Liver (tissue), 9 donors: ENCODE measurements around the gene RDH12. TPM values are rescaled to one million over a fixed set of nuclear protein-coding genes. Genes with fewer than 3 reads are reported as not detected.
"Not testable (repeated sequence)": the region's sequence is repeated elsewhere in the genome, so short reads cannot be mapped to it uniquely, and the experiment has no call there.

Experiments
- DNase-seq: peaks from one replicate; pipeline ENCODE4 v3.0.0-alpha.2; 2017; ENCODE audit warnings: low spot score
- H3K27ac ChIP-seq, 2 donors: one replicate each; pipeline ENCODE4 v1.7.0; 2013; ENCODE audit warnings: inconsistent platforms in 2 of 2, low read length in 2 of 2, control low read depth in 1 of 2, low read depth in 1 of 2, mild to moderate bottlenecking in 1 of 2
- H3K27me3 ChIP-seq, 4 donors: one replicate each; pipeline versions ENCODE4 v1.6.1 to v1.7.0; 2013; ENCODE audit warnings: low read length in 3 of 4, inconsistent platforms in 1 of 4, mild to moderate bottlenecking in 1 of 4, moderate library complexity in 1 of 4; ENCODE audit not compliant: control insufficient read depth in 4 of 4, insufficient read depth in 4 of 4
- H3K36me3 ChIP-seq, 4 donors: one replicate each; pipeline versions ENCODE4 v1.6.1 to v1.7.0; 2013; ENCODE audit warnings: low read length in 3 of 4, mild to moderate bottlenecking in 3 of 4, low read depth in 1 of 4, moderate library complexity in 1 of 4; ENCODE audit not compliant: control insufficient read depth in 4 of 4, insufficient read depth in 3 of 4
- H3K4me1 ChIP-seq, 4 donors: one replicate each; pipeline versions ENCODE4 v1.6.1 to v1.7.0; 2013; ENCODE audit warnings: low read length in 3 of 4, mild to moderate bottlenecking in 3 of 4, moderate library complexity in 1 of 4; ENCODE audit not compliant: control insufficient read depth in 4 of 4, insufficient read depth in 4 of 4
- H3K4me3 ChIP-seq, 3 donors: one replicate each; pipeline versions ENCODE4 v1.6.1 to v1.7.0; 2013; ENCODE audit warnings: low read length in 3 of 3, control low read depth in 1 of 3, low read depth in 1 of 3, mild to moderate bottlenecking in 1 of 3
- H3K9ac ChIP-seq, 2 donors: one replicate each; pipeline ENCODE4 v1.7.0; 2013; ENCODE audit warnings: low read length in 2 of 2, mild to moderate bottlenecking in 2 of 2, moderate library complexity in 2 of 2, control low read depth in 1 of 2, low read depth in 1 of 2
- H3K9me3 ChIP-seq, 4 donors: one replicate each; pipeline versions ENCODE4 v1.6.1 to v1.7.0; 2013; ENCODE audit warnings: low read length in 3 of 4; ENCODE audit not compliant: control insufficient read depth in 4 of 4
- ATF3 ChIP-seq: IDR thresholded peaks from 2 replicates; pipeline ENCODE4 v1.6.1; 2016; ENCODE audit warnings: antibody characterized with exemption
- EGR1 ChIP-seq, 2 donors: IDR thresholded peaks; 2 replicates each; pipeline ENCODE4 v1.6.1; 2016 to 2018; ENCODE audit warnings: antibody characterized with exemption in 2 of 2, low read depth in 2 of 2
- FOXA1 ChIP-seq: IDR thresholded peaks from 2 replicates; pipeline ENCODE4 v1.6.1; 2016; ENCODE audit warnings: antibody characterized with exemption
- FOXA2 ChIP-seq: IDR thresholded peaks from 2 replicates; pipeline ENCODE4 v1.6.1; 2016; ENCODE audit warnings: antibody characterized with exemption
- GABPA ChIP-seq, 2 donors: IDR thresholded peaks in 1 of 2; conservative IDR thresholded peaks in 1 of 2; 2 replicates each; pipeline ENCODE4 v1.6.1; 2016; ENCODE audit warnings: antibody characterized with exemption in 2 of 2, mild to moderate bottlenecking in 1 of 2, moderate library complexity in 1 of 2
- HNF4A ChIP-seq, 2 donors: conservative IDR thresholded peaks; 2 replicates each; pipeline ENCODE4 v1.6.1; 2016; ENCODE audit warnings: antibody characterized with exemption in 2 of 2, mild to moderate bottlenecking in 2 of 2
- HNF4G ChIP-seq: IDR thresholded peaks from 2 replicates; pipeline ENCODE4 v1.6.1; 2016; ENCODE audit warnings: antibody characterized with exemption
- JUND ChIP-seq, 2 donors: IDR thresholded peaks; 2 replicates each; pipeline ENCODE4 v1.6.1; 2016; ENCODE audit warnings: antibody characterized with exemption in 2 of 2
- MAX ChIP-seq: IDR thresholded peaks from 2 replicates; pipeline ENCODE4 v1.6.1; 2016; ENCODE audit warnings: antibody characterized with exemption
- NR2F2 ChIP-seq: IDR thresholded peaks from 2 replicates; pipeline ENCODE4 v1.6.1; 2016; ENCODE audit warnings: antibody characterized with exemption
- RAD21 ChIP-seq, 2 donors: IDR thresholded peaks; 2 replicates each; pipeline ENCODE4 v1.6.1; 2016; ENCODE audit warnings: antibody characterized with exemption in 2 of 2, mild to moderate bottlenecking in 2 of 2
- REST ChIP-seq: IDR thresholded peaks from 2 replicates; pipeline ENCODE4 v1.6.1; 2016; ENCODE audit warnings: antibody characterized with exemption, mild to moderate bottlenecking
- RXRA ChIP-seq, 2 donors: IDR thresholded peaks; 2 replicates each; pipeline ENCODE4 v1.6.1; 2017 to 2018; ENCODE audit warnings: antibody characterized with exemption in 2 of 2, mild to moderate bottlenecking in 1 of 2
- SP1 ChIP-seq: IDR thresholded peaks from 2 replicates; pipeline ENCODE4 v1.6.1; 2018; ENCODE audit warnings: antibody characterized with exemption, mild to moderate bottlenecking
- TAF1 ChIP-seq: conservative IDR thresholded peaks from 2 replicates; pipeline ENCODE4 v1.6.1; 2016; ENCODE audit warnings: antibody characterized with exemption, mild to moderate bottlenecking
- YY1 ChIP-seq: IDR thresholded peaks from 2 replicates; pipeline ENCODE4 v1.6.1; 2016; ENCODE audit warnings: antibody characterized with exemption, mild to moderate bottlenecking
- ZBTB33 ChIP-seq: IDR thresholded peaks from 2 replicates; pipeline ENCODE4 v1.6.1; 2016; ENCODE audit warnings: antibody characterized with exemption
- WGBS: extraction: QIAGEN DNeasy Blood & Tissue Kit; methylation state at CpG from one replicate; pipeline ENCODE4 v1.1.7; 2013; 5-methylcytosine and 5-hydroxymethylcytosine counted together
- polyA plus RNA-seq, 2 donors: library from polyadenylated mRNA; stranded (reverse) in 1 of 2; unstranded in 1 of 2; fragments of 200-250 nt in 1 of 2; fragments of >200 nt in 1 of 2; fragmentation: Nextera tagmentation in 1 of 2; extraction: Ambion mirVana in 1 of 2; gene quantifications; one replicate each; pipeline versions ENCODE4 v1.2.1 to v1.2.3, GENCODE V29; 2013 to 2015
- total RNA-seq, 2 donors: library from RNA; depleted of rRNA; stranded (reverse); fragments of >200 nt; gene quantifications; one replicate each; pipeline ENCODE4 v1.2.3, GENCODE V29; 2014
- TF ChIP-seq, protein P1 (sequence below): fragments of 150-350 bp; IDR thresholded peaks from 2 replicates; pipeline ENCODE4 v1.5.1; 2017; ENCODE audit warnings: improper control_type of control experiment, low read depth, low read length; ENCODE audit not compliant: missing input control
- donor health status: healthy.
- donor health status: healthy.
- donor health status: healthy.
- donor health status: healthy.
- donor health status: healthy.

Gene RDH12
- 1 to 10 TPM in 1 of 2 donors, under 1 TPM in 1; 0.09 to 1.1 TPM for total RNA-seq
- polyA plus RNA-seq = 1 to 10 TPM in 1 of 2 donors, under 1 TPM in 1; 0.74 to 3.4 TPM

DNA sequence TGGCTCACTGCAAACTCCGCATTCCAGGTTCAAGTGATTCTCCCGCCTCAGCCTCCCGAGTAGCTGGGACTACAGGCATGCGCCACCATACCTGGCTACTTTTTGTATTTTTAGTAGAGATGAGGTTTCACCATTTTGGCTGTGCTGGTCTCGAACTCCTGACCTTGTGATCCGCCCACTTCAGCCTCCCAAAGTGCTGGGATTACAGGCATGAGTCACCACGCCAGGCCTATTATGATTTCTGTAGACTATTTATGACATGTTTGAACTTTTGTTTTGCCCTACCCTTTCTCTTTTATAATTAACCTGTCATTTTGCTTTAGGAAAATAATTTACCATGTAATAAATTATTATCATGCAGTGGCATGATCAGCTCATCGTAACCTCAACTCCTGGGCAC lies at the start of gene RDH12:
Gene RDH12, plus strand, starts transcription at position 395 of the 400 bp plus-strand sequence. CDS start 20,757 bp downstream, outside the sequence.
- WGBS = 91% methylated on average over 8 of the region's 8 CpGs
- not testable (repeated sequence) for H3K27ac ChIP-seq, H3K36me3 ChIP-seq, DNase-seq, H3K27me3 ChIP-seq, H3K4me3 ChIP-seq, H3K9me3 ChIP-seq, H3K9ac ChIP-seq
- H3K4me1 ChIP-seq = peaks cover 0 to 23% (median 11%) of the 10 kb centered on the region in 4 donors

DNA sequence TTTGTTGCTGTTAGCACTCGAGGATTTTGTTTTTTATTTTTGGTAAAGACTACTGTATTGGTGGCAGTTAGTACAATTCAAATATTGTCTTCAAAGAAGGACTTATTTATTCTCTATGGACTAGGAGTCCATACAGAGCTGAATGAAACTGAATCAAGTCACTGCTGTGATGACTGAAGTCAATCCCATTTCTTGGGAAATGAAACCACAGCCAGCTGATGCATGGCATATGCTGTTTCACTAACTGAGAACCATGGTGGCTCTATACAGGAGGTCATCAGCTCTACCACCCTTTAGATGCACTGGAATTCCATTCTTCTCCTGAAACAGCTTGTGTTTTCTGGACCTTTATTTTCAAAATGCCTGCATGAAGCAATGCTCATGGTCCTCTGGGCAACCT lies 49.5 kb upstream of the RDH12 start:
- H3K27ac ChIP-seq = no peak overlapping the region
- WGBS = 93% methylated on average over 1 of the region's 1 CpG
- H3K4me3 ChIP-seq = no peak overlapping the region
- peaks cover 7 to 76% (median 65%) of the 10 kb centered on the region in 4 donors for H3K36me3 ChIP-seq
- TF ChIP-seq ATF3 (no peak), HNF4A (conservative IDR thresholded peaks at IDR 0.05) (no peak), ZBTB33 (no peak), GABPA (IDR thresholded peaks at IDR 0.05 in 1 of 2, conservative IDR thresholded peaks at IDR 0.05 in 1 of 2) (no peak), MAX (no peak), NR2F2 (no peak), RAD21 (IDR thresholded peaks at IDR 0.05) (no peak), SP1 (no peak), REST (no peak), JUND (IDR thresholded peaks at IDR 0.05) (no peak), YY1 (no peak), HNF4G (no peak), EGR1 (IDR thresholded peaks at IDR 0.05; ENCODE audit: low read depth in 2 of 2) (no peak), TAF1 (no peak), FOXA1 (no peak), FOXA2 (no peak), RXRA (IDR thresholded peaks at IDR 0.05) (no peak)
- TF ChIP-seq, protein P1, sequence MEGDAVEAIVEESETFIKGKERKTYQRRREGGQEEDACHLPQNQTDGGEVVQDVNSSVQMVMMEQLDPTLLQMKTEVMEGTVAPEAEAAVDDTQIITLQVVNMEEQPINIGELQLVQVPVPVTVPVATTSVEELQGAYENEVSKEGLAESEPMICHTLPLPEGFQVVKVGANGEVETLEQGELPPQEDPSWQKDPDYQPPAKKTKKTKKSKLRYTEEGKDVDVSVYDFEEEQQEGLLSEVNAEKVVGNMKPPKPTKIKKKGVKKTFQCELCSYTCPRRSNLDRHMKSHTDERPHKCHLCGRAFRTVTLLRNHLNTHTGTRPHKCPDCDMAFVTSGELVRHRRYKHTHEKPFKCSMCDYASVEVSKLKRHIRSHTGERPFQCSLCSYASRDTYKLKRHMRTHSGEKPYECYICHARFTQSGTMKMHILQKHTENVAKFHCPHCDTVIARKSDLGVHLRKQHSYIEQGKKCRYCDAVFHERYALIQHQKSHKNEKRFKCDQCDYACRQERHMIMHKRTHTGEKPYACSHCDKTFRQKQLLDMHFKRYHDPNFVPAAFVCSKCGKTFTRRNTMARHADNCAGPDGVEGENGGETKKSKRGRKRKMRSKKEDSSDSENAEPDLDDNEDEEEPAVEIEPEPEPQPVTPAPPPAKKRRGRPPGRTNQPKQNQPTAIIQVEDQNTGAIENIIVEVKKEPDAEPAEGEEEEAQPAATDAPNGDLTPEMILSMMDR = no peak
- no peaks in the 10 kb centered on the region for H3K9me3 ChIP-seq
- DNase-seq = no peak
- no peak overlapping the region for H3K9ac ChIP-seq
- no peaks in the 10 kb centered on the region for H3K4me1 ChIP-seq
- H3K27me3 ChIP-seq = no peaks in the 10 kb centered on the region
